Tibial nerve (tissue), 4 donors: Measurements from ENCODE around the gene DYDC2. TPM values are rescaled to one million over a fixed set of nuclear protein-coding genes. Genes with fewer than 3 reads are reported as not detected.
A peak's percentile ranks its signal among the peaks of the same experiment; 100 is the strongest.

Experiments used
- DNase-seq, 2 donors: peaks; one replicate each; pipeline ENCODE4 v3.0.0-alpha.2; 2019; ENCODE audit warnings: low spot score in 2 of 2
- H3K27ac ChIP-seq, 4 donors: fragments of 200-600 bp; sonication (generic) in 3 of 4; one replicate each; pipeline ENCODE4 v1.5.1; 2017 to 2019; ENCODE audit warnings: mild to moderate bottlenecking in 1 of 4
- H3K27me3 ChIP-seq, 2 donors: fragments of 200-600 bp; sonication (generic) in 1 of 2; one replicate each; pipeline versions ENCODE4 v1.5.1 to v1.6.0; 2017 to 2019
- H3K36me3 ChIP-seq, 3 donors: fragments of 200-600 bp; sonication (generic); one replicate each; pipeline ENCODE4 v1.5.1; 2018 to 2019
- H3K4me1 ChIP-seq, 4 donors: fragments of 200-600 bp; sonication (generic) in 3 of 4; one replicate each; pipeline ENCODE4 v1.5.1; 2017 to 2019
- H3K4me3 ChIP-seq, 4 donors: fragments of 200-600 bp; sonication (generic) in 3 of 4; one replicate each; pipeline ENCODE4 v1.5.1; 2017 to 2019; ENCODE audit warnings: mild to moderate bottlenecking in 1 of 4, moderate library complexity in 1 of 4
- H3K9me3 ChIP-seq, 4 donors: fragments of 200-600 bp; sonication (generic) in 3 of 4; one replicate each; pipeline ENCODE4 v1.5.1; 2017 to 2019
- CTCF ChIP-seq, 5 experiments: fragments of 200-600 bp in 3 of 5; fragments of 450-650 bp in 2 of 5; sonication (generic) in 3 of 5; IDR thresholded peaks; one replicate each; pipeline ENCODE4 v1.5.1; 2016 to 2019; ENCODE audit warnings: antibody characterized with exemption in 5 of 5, mild to moderate bottlenecking in 3 of 5, moderate library complexity in 2 of 5
- EP300 ChIP-seq, 2 donors: sonication (generic); formaldehyde crosslinking; IDR thresholded peaks; one replicate each; pipeline ENCODE4 v1.6.1; 2017; ENCODE audit warnings: antibody characterized with exemption in 2 of 2, mild to moderate bottlenecking in 1 of 2
- POLR2A ChIP-seq, 2 donors: fragments of 450-650 bp; IDR thresholded peaks; one replicate each; pipeline ENCODE4 v1.6.1; 2017; ENCODE audit warnings: antibody characterized with exemption in 2 of 2, mild to moderate bottlenecking in 2 of 2, moderate library complexity in 2 of 2
- WGBS, 2 donors: methylation state at CpG; one replicate each; pipeline ENCODE4 v1.1.5; 2018; 5-methylcytosine and 5-hydroxymethylcytosine counted together
- total RNA-seq, 4 donors: library from RNA; depleted of rRNA; stranded (reverse); fragments of >200 nt; gene quantifications; one replicate each; pipeline ENCODE4 v1.1.0, GENCODE V29; 2016

DYDC2 gene
- total RNA-seq, 4 donors from 2014 or later = not detected

- TF ChIP-seq POLR2A (IDR thresholded peaks at IDR 0.05) (no peak), CTCF (IDR thresholded peaks at IDR 0.05) (no peak), EP300 (IDR thresholded peaks at IDR 0.05) (no peak)
- 69 to 70% methylated on average over 5 of the region's 5 CpGs for WGBS, 2 donors
- Histone ChIP-seq H3K27ac (peak overlapping the region in 3 of 4 donors; percentile 2 to 94 (median 79)), H3K36me3 (no peaks in the 10 kb centered on the region), H3K9me3 (no peaks in the 10 kb centered on the region), H3K4me3 (peak overlapping the region in 1 of 4 donors; percentile 91), H3K4me1 (peaks cover 0 to 84% (median 29%) of the 10 kb centered on the region in 4 donors), H3K27me3 (no peaks in the 10 kb centered on the region)
- DNase-seq = no peak
These were observed 54.1 kb downstream of the DYDC2 start for GRCh38 chr10:80410578-80411145.

- Histone ChIP-seq H3K36me3 (no peaks in the 10 kb centered on the region), H3K27ac (peak overlapping the region in 3 of 4 donors; percentile 2 to 94 (median 81)), H3K4me1 (peaks cover 0 to 84% (median 34%) of the 10 kb centered on the region in 4 donors), H3K4me3 (no peak overlapping the region), H3K27me3 (no peaks in the 10 kb centered on the region), H3K9me3 (no peaks in the 10 kb centered on the region)
- DNase-seq = no peak
- TF ChIP-seq EP300 (IDR thresholded peaks at IDR 0.05) = no peak
- no peak for TF ChIP-seq POLR2A (IDR thresholded peaks at IDR 0.05)
- TF ChIP-seq CTCF (IDR thresholded peaks at IDR 0.05) = no peak
- 45 to 55% methylated on average over 2 of the region's 2 CpGs for WGBS, 2 donors
These were observed 54.7 kb downstream of the DYDC2 start for GRCh38 chr10:80411267-80411668.

GRCh38 chr10:80411681-80412220 lies 55.2 kb downstream of the DYDC2 start:
- Histone ChIP-seq H3K9me3 (no peaks in the 10 kb centered on the region), H3K4me3 (no peak overlapping the region), H3K36me3 (no peaks in the 10 kb centered on the region), H3K27ac (peak overlapping the region in 2 of 4 donors; percentile 81 to 94), H3K4me1 (peaks cover 0 to 88% (median 36%) of the 10 kb centered on the region in 4 donors), H3K27me3 (no peaks in the 10 kb centered on the region)
- DNase-seq = no peak
- WGBS, 2 donors = 91 to 100% methylated on average over 1 of the region's 1 CpG
- TF ChIP-seq POLR2A (IDR thresholded peaks at IDR 0.05) = no peak
- no peak for TF ChIP-seq EP300 (IDR thresholded peaks at IDR 0.05)
- TF ChIP-seq CTCF (IDR thresholded peaks at IDR 0.05) = no peak

GRCh38 chr10:80412486-80412885 lies 55.9 kb downstream of the DYDC2 start:
- H3K9me3 ChIP-seq = no peaks in the 10 kb centered on the region
- H3K27me3 ChIP-seq = no peaks in the 10 kb centered on the region
- 61 to 62% methylated on average over 5 of the region's 5 CpGs for WGBS, 2 donors
- H3K4me1 ChIP-seq = peaks cover 0 to 91% (median 35%) of the 10 kb centered on the region in 4 donors
- DNase-seq = no peak
- H3K4me3 ChIP-seq = no peak overlapping the region
- TF ChIP-seq POLR2A (IDR thresholded peaks at IDR 0.05) (no peak), EP300 (IDR thresholded peaks at IDR 0.05) (peak in 1 of 2 donors; percentile 40)
- H3K27ac ChIP-seq = peak overlapping the region in 2 of 4 donors; percentile 81 to 94
- H3K36me3 ChIP-seq = no peaks in the 10 kb centered on the region

- 52 to 56% methylated on average over 12 of the region's 12 CpGs for WGBS, 2 donors
- Histone ChIP-seq H3K27ac (peak overlapping the region; percentile 42 to 94 (median 68)), H3K4me3 (peak overlapping the region in 1 of 4 donors; percentile 23), H3K9me3 (no peaks in the 10 kb centered on the region), H3K4me1 (peaks cover 0 to 90% (median 33%) of the 10 kb centered on the region in 4 donors), H3K27me3 (no peaks in the 10 kb centered on the region), H3K36me3 (no peaks in the 10 kb centered on the region)
- DNase-seq = no peak
- TF ChIP-seq EP300 (IDR thresholded peaks at IDR 0.05) = peak in 1 of 2 donors; percentile 34
- no peak for TF ChIP-seq POLR2A (IDR thresholded peaks at IDR 0.05)
These were observed 56.9 kb downstream of the DYDC2 start for GRCh38 chr10:80413271-80413996.
